Neural progenitor cell (in vitro differentiated cells): ENCODE results near the gene RELB.

ENCODE experiments used
- CTCF ChIP-seq: fragments of 200-600 bp; sonication (generic); IDR thresholded peaks from 2 replicates; pipeline ENCODE4 v1.5.1; 2017; ENCODE audit warnings: antibody characterized with exemption, mild to moderate bottlenecking
- EZH2 ChIP-seq: fragments of 200-600 bp; sonication (generic); IDR thresholded peaks from 2 replicates; pipeline ENCODE4 v1.6.1; 2017; ENCODE audit warnings: antibody characterized with exemption, mild to moderate bottlenecking, moderate library complexity

- no peak for TF ChIP-seq CTCF
- TF ChIP-seq EZH2, result no peak
Observed at GRCh38 chr19:44954278-44954648, 47.0 kb upstream of the RELB start.
